ENCODE data around the gene UCK1.

UCK1 gene

DNA sequence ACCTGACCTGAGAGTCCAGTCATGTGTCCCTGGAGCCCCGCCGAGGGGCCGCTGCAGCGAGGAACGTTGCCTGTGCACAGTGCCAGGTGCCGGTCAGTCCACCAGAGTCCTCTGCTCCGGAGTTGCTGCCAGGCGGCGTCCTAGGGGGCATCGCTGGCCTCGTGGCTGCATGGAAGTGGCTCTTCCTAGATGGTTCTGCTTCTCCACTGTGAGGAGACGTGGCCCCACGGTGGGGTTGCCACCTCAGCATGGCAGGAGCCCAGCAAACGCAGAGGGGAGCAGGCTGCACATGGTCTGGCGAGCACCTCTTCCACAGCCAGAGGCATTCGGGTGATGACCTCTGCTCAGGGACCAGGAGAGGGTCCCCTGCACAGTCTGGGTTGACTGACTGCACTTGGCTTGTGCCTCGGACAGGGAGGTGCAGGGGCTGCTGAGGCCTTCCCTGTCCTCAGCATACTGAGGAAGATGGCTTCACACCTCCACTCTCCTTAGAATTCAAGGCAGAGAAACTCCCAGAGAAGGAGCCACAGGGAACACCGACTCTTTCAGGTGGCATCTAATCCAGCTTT, 54.2 kb downstream of the UCK1 start:
- no peak for DNase-seq (ENCODE audit: low read depth)

DNA sequence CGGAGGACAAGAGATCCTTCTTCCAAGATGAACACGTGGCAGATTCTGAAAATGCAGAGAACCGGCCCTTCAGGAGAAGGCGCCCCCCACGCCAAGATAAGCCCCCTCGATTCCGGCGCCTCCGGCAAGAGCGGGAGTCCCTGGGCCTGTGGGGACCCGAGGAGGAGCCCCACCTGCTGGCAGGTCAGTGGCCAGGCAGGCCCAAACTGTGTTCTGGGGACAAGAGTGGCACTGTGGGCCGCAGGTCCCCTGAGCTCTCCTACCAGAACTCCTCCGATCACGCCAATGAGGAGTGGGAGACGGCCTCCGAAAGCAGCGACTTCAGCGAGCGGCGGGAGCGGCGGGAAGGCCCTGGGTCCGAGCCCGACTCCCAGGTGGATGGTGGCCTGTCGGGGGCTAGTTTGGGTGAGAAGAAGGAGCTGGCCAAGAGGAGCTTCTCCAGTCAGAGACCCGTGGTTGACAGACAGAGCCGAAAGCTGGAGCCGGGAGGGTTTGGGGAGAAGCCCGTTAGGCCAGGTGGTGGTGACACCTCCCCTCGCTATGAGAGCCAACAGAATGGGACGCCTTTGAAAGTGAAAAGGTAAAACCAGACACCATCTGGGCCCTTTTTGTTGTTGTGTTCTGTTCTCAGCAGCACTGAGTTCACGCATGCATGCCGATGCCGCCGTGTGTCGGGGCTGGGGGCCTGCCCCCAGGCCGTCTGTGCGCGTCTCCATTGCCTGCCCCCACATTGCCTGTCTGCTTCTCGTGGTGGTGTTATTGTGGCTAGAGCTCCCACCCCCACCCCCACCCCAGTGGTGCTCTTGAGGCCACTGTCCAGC, 54.9 kb downstream of the UCK1 start:
- no peak for DNase-seq (ENCODE audit: low read depth)

GRCh38 chr9:131475111-131475955, 55.7 kb downstream of the UCK1 start:
- DNase-seq (ENCODE audit: low read depth): no peak

DNA sequence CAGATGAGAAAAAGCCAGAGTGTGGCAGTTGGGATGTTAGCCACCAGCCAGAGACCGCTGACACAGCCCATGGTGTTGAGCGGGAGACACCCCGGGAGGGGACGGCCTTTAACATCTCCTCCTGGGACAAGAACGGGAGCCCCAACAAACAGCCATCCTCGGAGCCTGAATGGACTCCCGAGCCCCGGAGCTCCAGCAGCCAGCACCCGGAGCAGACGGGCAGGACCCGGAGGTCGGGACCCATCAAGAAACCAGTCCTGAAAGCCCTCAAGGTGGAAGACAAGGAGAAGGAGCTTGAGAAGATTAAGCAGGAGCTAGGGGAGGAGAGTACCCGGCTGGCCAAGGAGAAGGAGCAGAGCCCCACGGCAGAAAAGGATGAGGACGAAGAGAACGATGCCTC, 56.4 kb downstream of the UCK1 start:
- no peak for DNase-seq (ENCODE audit: low read depth)

DNA sequence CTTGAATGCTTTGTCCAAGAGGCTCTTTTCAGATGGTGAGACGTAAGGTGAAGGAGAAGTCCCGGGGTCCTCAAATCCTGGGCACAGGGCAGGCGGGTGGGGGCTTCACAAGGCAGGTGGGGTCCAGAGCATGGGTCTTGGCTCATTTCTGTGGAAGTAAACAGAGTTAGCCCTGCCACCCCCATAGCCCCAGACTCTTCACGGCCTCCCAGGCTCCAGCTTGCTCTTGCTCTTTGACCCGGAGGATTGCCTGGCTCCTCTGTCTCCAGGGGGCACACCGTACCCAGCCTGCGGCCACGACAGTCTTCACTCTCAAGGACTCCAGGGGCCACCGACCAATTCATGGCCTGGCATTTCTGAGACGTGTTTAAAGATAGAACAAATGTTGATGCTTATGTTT, 57.2 kb downstream of the UCK1 start:
- no peak for DNase-seq (ENCODE audit: low read depth)

Data from stimulated activated CD8-positive, alpha-beta memory T cell treated with anti-CD3 and anti-CD28 coated beads, Interleukin-15, amount 100 ng/mL, for 24 hours (primary cell).